K562 (cell line): ENCODE data around the gene TBC1D5. TPM values are rescaled to one million over a fixed set of nuclear protein-coding genes. Genes with fewer than 3 reads are reported as not detected.

Experiments
- ATAC-seq: fragments of 200-7000 bp; cut with Tn5 transposase; 3 replicates; pipeline ENCODE4 v1.9.1; 2020; ENCODE audit warnings: moderate library complexity
- BruUV-seq: library from RNA; stranded (reverse); fragments of 400-500 nt; replicated peaks from 2 replicates; lab custom pipeline; 2021; lab: Mats Ljungman, UMichigan
- CTCF ChIA-PET: fragments of 300-600 bp; formaldehyde crosslinking; extraction: SDS; loops from one replicate; lab custom pipeline; 2021; ENCODE audit warnings: low intra/inter-chr PET ratio; lab: Yijun Ruan, JAX
- POLR2A ChIA-PET: fragments of 300-600, 350-650 bp; sonication (Branson Sonifier 250); formaldehyde crosslinking; extraction: SDS; loops from one replicate; lab custom pipeline; 2021; ENCODE audit warnings: antibody characterized with exemption, inconsistent platforms; lab: Yijun Ruan, JAX
- DNase-seq, 4 experiments: peaks; one replicate each; pipeline versions ENCODE4 v3.0.0 to v3.0.0-alpha.2; 2011 to 2018; ENCODE audit warnings: low spot score in 3 of 4, mixed read lengths in 3 of 4; ENCODE audit errors: extremely low read depth in 1 of 4
- FAIRE-seq: peaks from 2 replicates; lab custom pipeline; 2011; peaks lifted over from hg19 to GRCh38; lab: Jason Lieb, UNC
- H2AFZ ChIP-seq: 2 replicates; pipeline ENCODE4 v1.6.0; 2011; ENCODE audit warnings: low read depth, low read length, control low read depth, inconsistent platforms
- H3K27ac ChIP-seq: fragments of 200-600 bp; 3 replicates; pipeline ENCODE4 v1.8.0; 2011; ENCODE audit warnings: low read depth, mild to moderate bottlenecking, control low read depth, inconsistent platforms, low read length, moderate library complexity, mixed read lengths; ENCODE audit errors: extremely low read depth
- H3K27me3 ChIP-seq, 2 experiments: fragments of 300-600 bp in 1 of 2; 2 replicates in 1 of 2; 3 replicates in 1 of 2; pipeline versions ENCODE4 v1.6.0 to v1.8.0; 2011; ENCODE audit warnings: inconsistent platforms in 2 of 2, low read length in 2 of 2, mild to moderate bottlenecking in 1 of 2, mixed read lengths in 1 of 2, moderate library complexity in 1 of 2; ENCODE audit not compliant: control insufficient read depth in 2 of 2, insufficient read depth in 2 of 2
- H3K36me3 ChIP-seq: fragments of 300-600 bp; 3 replicates; pipeline ENCODE4 v1.8.0; 2011; ENCODE audit warnings: mild to moderate bottlenecking, low read length, inconsistent platforms; ENCODE audit not compliant: control insufficient read depth, insufficient read depth
- H3K4me1 ChIP-seq, 2 experiments: fragments of 200-600 bp in 1 of 2; replicated peaks in 1 of 2; 2 replicates in 1 of 2; 3 replicates in 1 of 2; pipeline versions ENCODE4 v1.5.1 to v1.8.0; 2011; ENCODE audit warnings: inconsistent platforms in 2 of 2, low read length in 2 of 2, mild to moderate bottlenecking in 1 of 2, mixed read lengths in 1 of 2, moderate library complexity in 1 of 2; ENCODE audit not compliant: control insufficient read depth in 2 of 2, insufficient read depth in 2 of 2
- H3K4me2 ChIP-seq: 2 replicates; pipeline ENCODE4 v1.6.1; 2011; ENCODE audit warnings: low read length, control low read depth, inconsistent platforms, mixed read lengths; ENCODE audit not compliant: insufficient read depth
- H3K4me3 ChIP-seq: fragments of 200-600 bp; sonication (generic), shearing (Covaris generic); 2 replicates; pipeline ENCODE4 v1.5.1; 2016; ENCODE audit warnings: control low read depth, inconsistent platforms
- H3K79me2 ChIP-seq: fragments of 200-600 bp; 3 replicates; pipeline ENCODE4 v1.8.0; 2011; ENCODE audit warnings: low read length, inconsistent platforms; ENCODE audit not compliant: control insufficient read depth, insufficient read depth
- H3K9ac ChIP-seq, 2 experiments: 2 replicates each; pipeline versions ENCODE4 v1.6.0 to v1.6.1; 2011; ENCODE audit warnings: low read depth in 2 of 2, low read length in 2 of 2, control low read depth in 1 of 2, inconsistent platforms in 1 of 2, mild to moderate bottlenecking in 1 of 2, mixed read lengths in 1 of 2; ENCODE audit not compliant: insufficient read depth in 1 of 2
- H3K9me1 ChIP-seq: one replicate; pipeline ENCODE4 v1.6.0; 2011; ENCODE audit warnings: inconsistent platforms, mild to moderate bottlenecking, low read length, moderate library complexity; ENCODE audit not compliant: control insufficient read depth, insufficient read depth
- H3K9me3 ChIP-seq: replicated peaks from 2 replicates; pipeline ENCODE4 v1.5.1; 2011; ENCODE audit warnings: low read depth, low read length, inconsistent platforms; ENCODE audit not compliant: control insufficient read depth, insufficient read depth
- H4K20me1 ChIP-seq: replicated peaks from 2 replicates; pipeline ENCODE4 v1.6.1; 2011; ENCODE audit warnings: low read length, inconsistent platforms, mixed read lengths; ENCODE audit not compliant: control insufficient read depth, insufficient read depth
- CBFA2T3 ChIP-seq: fragments of 450-650 bp; IDR thresholded peaks from 2 replicates; pipeline ENCODE4 v1.6.1; 2017
- GATAD2A ChIP-seq: fragments of 450-650 bp; IDR thresholded peaks from 2 replicates; pipeline ENCODE4 v1.6.1; 2017
- MBD2 ChIP-seq: sonication (generic); IDR thresholded peaks from 2 replicates; pipeline ENCODE4 v1.6.1; 2016; ENCODE audit warnings: low read depth, borderline replicate concordance
- MED1 ChIP-seq: sonication (generic); formaldehyde crosslinking; IDR thresholded peaks from 2 replicates; pipeline ENCODE4 v1.8.1; 2023; ENCODE audit warnings: missing genetic modification reagents, borderline replicate concordance
- NCOA1 ChIP-seq: fragments of 450-650 bp; IDR thresholded peaks from 2 replicates; pipeline ENCODE4 v1.6.1; 2016; ENCODE audit warnings: low read depth
- NELFE ChIP-seq: IDR thresholded peaks from 2 replicates; pipeline ENCODE4 v1.6.1; 2011; ENCODE audit warnings: mild to moderate bottlenecking; ENCODE audit not compliant: insufficient read depth, insufficient read length
- SPI1 ChIP-seq: IDR thresholded peaks from 2 replicates; pipeline ENCODE4 v1.6.1; 2011; ENCODE audit warnings: low read depth, low read length, control low read depth, borderline replicate concordance
- TCF3 ChIP-seq: sonication (generic); formaldehyde crosslinking; IDR thresholded peaks from 2 replicates; pipeline ENCODE4 v1.4.0; 2020; ENCODE audit warnings: mild to moderate bottlenecking, missing genetic modification reagents
- ZNF699 ChIP-seq: fragments of 250-450 bp; sonication (Bioruptor Pico); IDR thresholded peaks from 2 replicates; pipeline ENCODE4 v1.8.0; 2021; ENCODE audit warnings: mild to moderate bottlenecking, moderate library complexity; ENCODE audit not compliant: insufficient replicate concordance
- WGBS: fragments of 100-300 bp; shearing (Covaris generic); methylation state at CpG from one replicate; pipeline ENCODE4 v1.1.6; 2016; ENCODE audit warnings: low coverage, mixed read lengths; ENCODE audit not compliant: insufficient coverage; ENCODE audit errors: missing lambda C conversion rate; 5-methylcytosine and 5-hydroxymethylcytosine counted together
- in situ Hi-C: fragments of 300-500 bp; cut with MboI; formaldehyde crosslinking; loops from 4 replicates; pipeline ENCODE4 v1.15.0; 2018; ENCODE audit warnings: inconsistent platforms, mixed read lengths
- intact Hi-C: fragments of 100-400 bp; cut with micrococcal nuclease; formaldehyde crosslinking; loops from 2 replicates; pipeline ENCODE4 v1.14.2; 2022
- polyA plus RNA-seq, 8 experiments: library from polyadenylated mRNA; depleted of rRNA in 4 of 8; stranded (reverse) in 5 of 8; unstranded in 3 of 8; fragments of >200 nt; fragmentation: Nextera tagmentation in 2 of 8; fragmentation: Illumina TruSeq in 1 of 8; extraction: Ambion mirVana in 2 of 8; extraction: Trizol in 1 of 8; gene quantifications; 2 replicates each; pipeline versions ENCODE4 v1.2.1 to v1.2.3, GENCODE V29; 2011 to 2014; ENCODE audit warnings: inconsistent platforms in 1 of 8, missing spikeins in 1 of 8
- total RNA-seq, 7 experiments: library from RNA; depleted of rRNA in 6 of 7; stranded (reverse); fragments of >200 nt in 6 of 7; fragmentation: Illumina TruSeq in 2 of 7; extraction: Trizol in 2 of 7; gene quantifications; 2 replicates each; pipeline versions ENCODE4 v1.2.1 to v1.2.3, GENCODE V29; 2011 to 2021; ENCODE audit warnings: low replicate concordance in 1 of 7
- TF ChIP-seq, protein P1 (sequence below): sonication (generic); formaldehyde crosslinking; IDR thresholded peaks from 2 replicates; pipeline ENCODE4 v1.8.0; 2022; ENCODE audit warnings: missing genetic modification reagents, mild to moderate bottlenecking, borderline replicate concordance
- TF ChIP-seq, protein P2 (sequence below): sonication (generic); formaldehyde crosslinking; IDR thresholded peaks from 2 replicates; pipeline ENCODE4 v1.8.0; 2022; ENCODE audit warnings: mild to moderate bottlenecking, missing genetic modification reagents
- TF ChIP-seq, protein P3 (sequence below): fragments of 450-650 bp; formaldehyde crosslinking; IDR thresholded peaks from 2 replicates; pipeline ENCODE4 v1.4.0; 2020; ENCODE audit warnings: mild to moderate bottlenecking, moderate library complexity

The TBC1D5 gene
- total and polyA plus RNA-seq, 9 of the 15 experiments (the other 6 are each of a cell fraction or from before 2014, with no cell fraction given) = 2.9 to 38.1 (median 25.6) TPM

DNA sequence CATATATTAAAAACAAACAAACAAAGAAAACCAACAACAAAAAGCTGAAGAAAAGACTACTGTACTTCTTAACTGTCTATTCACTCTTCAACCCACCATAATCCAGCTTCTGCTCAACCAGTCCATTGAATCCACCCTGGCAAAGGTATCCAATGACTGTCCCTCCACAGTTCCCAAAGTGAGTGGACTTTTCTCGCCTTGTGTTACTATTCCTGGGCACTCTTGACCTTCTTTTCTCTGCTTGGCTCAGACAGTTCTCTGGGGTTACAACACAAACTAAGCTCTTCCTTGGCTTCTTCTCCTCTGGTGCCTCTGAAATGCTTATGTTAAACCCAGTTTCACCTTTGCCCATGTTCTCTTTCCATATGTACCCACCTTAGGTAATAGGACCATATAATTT, 437.5 kb downstream of the TBC1D5 start:
- Histone ChIP-seq H3K27me3 (no peaks in the 10 kb centered on the region), H3K4me3 (no peak overlapping the region), H3K27ac (no peak overlapping the region), H3K4me1 (no peaks in the 10 kb centered on the region), H3K9me1 (no peaks in the 10 kb centered on the region), H3K9ac (no peak overlapping the region), H2AFZ (no peak overlapping the region), H3K4me2 (no peak overlapping the region), H3K9me3 (no peaks in the 10 kb centered on the region), H3K79me2 (no peaks in the 10 kb centered on the region), H4K20me1 (no peaks in the 10 kb centered on the region), H3K36me3 (no peaks in the 10 kb centered on the region)
- POLR2A ChIA-PET = interaction anchor here (0.7 to 1.8 kb wide), 3 partner anchors 9 to 127 kb away, joined by 3 to 5 read pairs (median 3); no protein-coding TSS in a partner anchor
- FAIRE-seq (no peak), DNase-seq (no peak), ATAC-seq (no peak)
- CTCF ChIA-PET = no interaction called here
- BruUV-seq = TSS peak; percentile 32
- in situ Hi-C loops (no loop called here), intact Hi-C loops (no loop called here)
- no peak for TF ChIP-seq CBFA2T3
- TF ChIP-seq, protein P1, sequence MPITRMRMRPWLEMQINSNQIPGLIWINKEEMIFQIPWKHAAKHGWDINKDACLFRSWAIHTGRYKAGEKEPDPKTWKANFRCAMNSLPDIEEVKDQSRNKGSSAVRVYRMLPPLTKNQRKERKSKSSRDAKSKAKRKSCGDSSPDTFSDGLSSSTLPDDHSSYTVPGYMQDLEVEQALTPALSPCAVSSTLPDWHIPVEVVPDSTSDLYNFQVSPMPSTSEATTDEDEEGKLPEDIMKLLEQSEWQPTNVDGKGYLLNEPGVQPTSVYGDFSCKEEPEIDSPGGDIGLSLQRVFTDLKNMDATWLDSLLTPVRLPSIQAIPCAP (CRISPR knock-in tag) = no peak
- TF ChIP-seq, protein P2, sequence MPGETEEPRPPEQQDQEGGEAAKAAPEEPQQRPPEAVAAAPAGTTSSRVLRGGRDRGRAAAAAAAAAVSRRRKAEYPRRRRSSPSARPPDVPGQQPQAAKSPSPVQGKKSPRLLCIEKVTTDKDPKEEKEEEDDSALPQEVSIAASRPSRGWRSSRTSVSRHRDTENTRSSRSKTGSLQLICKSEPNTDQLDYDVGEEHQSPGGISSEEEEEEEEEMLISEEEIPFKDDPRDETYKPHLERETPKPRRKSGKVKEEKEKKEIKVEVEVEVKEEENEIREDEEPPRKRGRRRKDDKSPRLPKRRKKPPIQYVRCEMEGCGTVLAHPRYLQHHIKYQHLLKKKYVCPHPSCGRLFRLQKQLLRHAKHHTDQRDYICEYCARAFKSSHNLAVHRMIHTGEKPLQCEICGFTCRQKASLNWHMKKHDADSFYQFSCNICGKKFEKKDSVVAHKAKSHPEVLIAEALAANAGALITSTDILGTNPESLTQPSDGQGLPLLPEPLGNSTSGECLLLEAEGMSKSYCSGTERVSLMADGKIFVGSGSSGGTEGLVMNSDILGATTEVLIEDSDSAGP (CRISPR knock-in tag) = no peak
- TF ChIP-seq MED1 (CRISPR knock-in tag) = no peak
- TF ChIP-seq SPI1 = no peak
- TF ChIP-seq TCF3 (CRISPR knock-in tag) = no peak
- TF ChIP-seq, protein P3, sequence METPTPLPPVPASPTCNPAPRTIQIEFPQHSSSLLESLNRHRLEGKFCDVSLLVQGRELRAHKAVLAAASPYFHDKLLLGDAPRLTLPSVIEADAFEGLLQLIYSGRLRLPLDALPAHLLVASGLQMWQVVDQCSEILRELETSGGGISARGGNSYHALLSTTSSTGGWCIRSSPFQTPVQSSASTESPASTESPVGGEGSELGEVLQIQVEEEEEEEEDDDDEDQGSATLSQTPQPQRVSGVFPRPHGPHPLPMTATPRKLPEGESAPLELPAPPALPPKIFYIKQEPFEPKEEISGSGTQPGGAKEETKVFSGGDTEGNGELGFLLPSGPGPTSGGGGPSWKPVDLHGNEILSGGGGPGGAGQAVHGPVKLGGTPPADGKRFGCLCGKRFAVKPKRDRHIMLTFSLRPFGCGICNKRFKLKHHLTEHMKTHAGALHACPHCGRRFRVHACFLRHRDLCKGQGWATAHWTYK (CRISPR knock-in tag) = no peak
- TF ChIP-seq NCOA1 = no peak
- no peak for TF ChIP-seq NELFE
- no peak for TF ChIP-seq ZNF699 (CRISPR knock-in tag)
- no peak for TF ChIP-seq GATAD2A
- TF ChIP-seq MBD2 = no peak
- 0% methylated on average over 1 of the region's 1 CpG for WGBS
